ENCODE measurements around the gene SKI. TPM values are rescaled to one million over a fixed set of nuclear protein-coding genes. Genes with fewer than 3 reads are reported as not detected.

Gene SKI
- total RNA-seq, 2 donors from 2014 or later: 26.6 to 43.8 TPM

GRCh38 chr1:2214541-2215241, 13.4 kb upstream of the SKI start:
- DNase-seq (ENCODE audit: low spot score in 2 of 2): no peak
- ATAC-seq: no peak

GRCh38 chr1:2215329-2215728, 12.8 kb upstream of the SKI start:
- DNase-seq (ENCODE audit: low spot score in 2 of 2) (no peak), ATAC-seq (no peak)
- no peak overlapping the region for H3K27ac Mint-ChIP-seq
- peaks cover 0 to 8% of the 10 kb centered on the region in 2 donors for H3K9me3 Mint-ChIP-seq
- no peaks in the 10 kb centered on the region for H3K36me3 Mint-ChIP-seq

More at GRCh38 chr1:2214541-2215241, 13.4 kb upstream of the SKI start:
- Mint-ChIP-seq H3K36me3 (no peaks in the 10 kb centered on the region), H3K9me3 (peaks cover 0 to 8% of the 10 kb centered on the region in 2 donors), H3K27ac (no peak overlapping the region)

GRCh38 chr1:2215909-2216766, 12.0 kb upstream of the SKI start:
- no peak overlapping the region for H3K27ac Mint-ChIP-seq
- H3K9me3 Mint-ChIP-seq: peaks cover 0 to 8% of the 10 kb centered on the region in 2 donors

GRCh38 chr1:2216767-2217058, 11.4 kb upstream of the SKI start:
- peaks cover 0 to 8% of the 10 kb centered on the region in 2 donors for H3K9me3 Mint-ChIP-seq
- no peaks in the 10 kb centered on the region for H3K36me3 Mint-ChIP-seq

More at GRCh38 chr1:2215909-2216766, 12.0 kb upstream of the SKI start:
- ATAC-seq (no peak), DNase-seq (ENCODE audit: low spot score in 2 of 2) (no peak)
- H3K36me3 Mint-ChIP-seq: no peaks in the 10 kb centered on the region

GRCh38 chr1:2221271-2221670, 6.8 kb upstream of the SKI start:
- Mint-ChIP-seq H3K36me3 (no peaks in the 10 kb centered on the region), H3K9me3 (peaks cover 0 to 8% of the 10 kb centered on the region in 2 donors), H3K27ac (peak overlapping the region in 1 of 2 donors; percentile 45)
- no peak for DNase-seq (ENCODE audit: low spot score in 2 of 2)
- ATAC-seq: no peak

More at GRCh38 chr1:2216767-2217058, 11.4 kb upstream of the SKI start:
- no peak for ATAC-seq
- H3K27ac Mint-ChIP-seq: peak overlapping the region in 1 of 2 donors; percentile 14
- no peak for DNase-seq (ENCODE audit: low spot score in 2 of 2)

GRCh38 chr1:2224170-2224584, 3.9 kb upstream of the SKI start:
- Mint-ChIP-seq H3K27ac (no peak overlapping the region), H3K9me3 (peaks cover 0 to 1% of the 10 kb centered on the region in 2 donors), H3K36me3 (peaks cover 4% of the 10 kb centered on the region in 2 donors)
- DNase-seq (ENCODE audit: low spot score in 2 of 2): no peak
- ATAC-seq: no peak

- Mint-ChIP-seq H3K9me3 (no peaks in the 10 kb centered on the region), H3K27ac (no peak overlapping the region), H3K36me3 (peaks cover 10 to 11% of the 10 kb centered on the region in 2 donors)
- ATAC-seq (no peak), DNase-seq (ENCODE audit: low spot score in 2 of 2) (no peak)
Measured at GRCh38 chr1:2224631-2225428, 3.3 kb upstream of the SKI start.

GRCh38 chr1:2226525-2227345, 1.4 kb upstream of the SKI start:
- H3K9me3 Mint-ChIP-seq: no peaks in the 10 kb centered on the region
- ATAC-seq (no peak), DNase-seq (ENCODE audit: low spot score in 2 of 2) (no peak)
- H3K27ac Mint-ChIP-seq: peak overlapping the region in 1 of 2 donors; percentile 85
- peaks cover 27 to 28% of the 10 kb centered on the region in 2 donors for H3K36me3 Mint-ChIP-seq

- no peaks in the 10 kb centered on the region for H3K9me3 Mint-ChIP-seq
- H3K36me3 Mint-ChIP-seq: peaks cover 32 to 34% of the 10 kb centered on the region in 2 donors
- ATAC-seq (peak; percentile 77 to 83), DNase-seq (ENCODE audit: low spot score in 2 of 2) (peak; percentile 97 to 99)
- H3K27ac Mint-ChIP-seq: peak overlapping the region in 1 of 2 donors; percentile 87
Measured at GRCh38 chr1:2227346-2228156, 568 bp upstream of the SKI start.

- ATAC-seq (no peak), DNase-seq (ENCODE audit: low spot score in 2 of 2) (no peak)
- Mint-ChIP-seq H3K27ac (peak overlapping the region; percentile 79 to 99), H3K9me3 (no peaks in the 10 kb centered on the region), H3K36me3 (peaks cover 32 to 34% of the 10 kb centered on the region in 2 donors)
Measured at GRCh38 chr1:2228694-2229036, 546 bp downstream of the SKI start.

- DNase-seq (ENCODE audit: low spot score in 2 of 2): peak in 1 of 2 donors; percentile 55
- peaks cover 32 to 34% of the 10 kb centered on the region in 2 donors for H3K36me3 Mint-ChIP-seq
- no peaks in the 10 kb centered on the region for H3K9me3 Mint-ChIP-seq
- peak overlapping the region; percentile 79 to 99 for H3K27ac Mint-ChIP-seq
- ATAC-seq: peak; percentile 4
Measured at GRCh38 chr1:2229037-2229864, 1.1 kb downstream of the SKI start.

GRCh38 chr1:2229911-2230731, 2.0 kb downstream of the SKI start:
- no peak for DNase-seq (ENCODE audit: low spot score in 2 of 2)
- no peak for ATAC-seq
- Mint-ChIP-seq H3K27ac (peak overlapping the region; percentile 79 to 99), H3K9me3 (no peaks in the 10 kb centered on the region), H3K36me3 (peaks cover 32 to 34% of the 10 kb centered on the region in 2 donors)

- ATAC-seq (peak; percentile 0 to 18), DNase-seq (ENCODE audit: low spot score in 2 of 2) (peak in 1 of 2 donors; percentile 68)
- H3K9me3 Mint-ChIP-seq: no peaks in the 10 kb centered on the region
- peaks cover 32 to 34% of the 10 kb centered on the region in 2 donors for H3K36me3 Mint-ChIP-seq
- H3K27ac Mint-ChIP-seq: peak overlapping the region; percentile 79 to 99
Measured at GRCh38 chr1:2230781-2231531, 2.8 kb downstream of the SKI start.
